Glutamatergic neuron (in vitro differentiated cells): Measurements from ENCODE around the gene TNNT3. TPM values are rescaled to one million over a fixed set of nuclear protein-coding genes. Genes with fewer than 3 reads are reported as not detected.

Experiments
- DNase-seq: peaks from one replicate; pipeline ENCODE4 v3.0.0; 2022
- H3K27ac Mint-ChIP-seq: one replicate; pipeline ENCODE4 v1.8.0; 2020; ENCODE audit warnings: mild to moderate bottlenecking, mixed read lengths, inconsistent platforms; ENCODE audit not compliant: unreplicated experiment
- H3K27me3 Mint-ChIP-seq: one replicate; pipeline ENCODE4 v1.8.0; 2020; ENCODE audit warnings: mild to moderate bottlenecking, moderate library complexity, mixed read lengths, inconsistent platforms; ENCODE audit not compliant: unreplicated experiment
- H3K36me3 Mint-ChIP-seq: one replicate; pipeline ENCODE4 v1.8.0; 2020; ENCODE audit warnings: mild to moderate bottlenecking, mixed read lengths, inconsistent platforms; ENCODE audit not compliant: unreplicated experiment
- H3K4me1 Mint-ChIP-seq: one replicate; pipeline ENCODE4 v1.8.0; 2020; ENCODE audit warnings: mild to moderate bottlenecking, low read depth, mixed read lengths, inconsistent platforms; ENCODE audit not compliant: unreplicated experiment
- H3K4me3 Mint-ChIP-seq: one replicate; pipeline ENCODE4 v1.8.0; 2020; ENCODE audit warnings: mild to moderate bottlenecking, mixed read lengths, inconsistent platforms; ENCODE audit not compliant: unreplicated experiment
- H3K9me3 Mint-ChIP-seq: one replicate; pipeline ENCODE4 v1.8.0; 2020; ENCODE audit warnings: mild to moderate bottlenecking, moderate library complexity, mixed read lengths, inconsistent platforms; ENCODE audit not compliant: unreplicated experiment
- total RNA-seq: library from RNA; stranded (reverse); fragmentation: NEBNext Ultra II Directional; extraction: Animal tissue kit (Norgen Biotek cat#: 25700); gene quantifications from one replicate; pipeline ENCODE4 v1.2.1, GENCODE V29; 2021; ENCODE audit not compliant: unreplicated experiment
- TF ChIP-seq, protein P1 (sequence below): fragments of 200-600 bp; sonication (generic); IDR thresholded peaks from one replicate; pipeline ENCODE4 v1.5.0; 2021; ENCODE audit not compliant: partially characterized antibody, unreplicated experiment

TNNT3 gene
- total RNA-seq, 1 donor from 2014 or later, result not detected

DNA sequence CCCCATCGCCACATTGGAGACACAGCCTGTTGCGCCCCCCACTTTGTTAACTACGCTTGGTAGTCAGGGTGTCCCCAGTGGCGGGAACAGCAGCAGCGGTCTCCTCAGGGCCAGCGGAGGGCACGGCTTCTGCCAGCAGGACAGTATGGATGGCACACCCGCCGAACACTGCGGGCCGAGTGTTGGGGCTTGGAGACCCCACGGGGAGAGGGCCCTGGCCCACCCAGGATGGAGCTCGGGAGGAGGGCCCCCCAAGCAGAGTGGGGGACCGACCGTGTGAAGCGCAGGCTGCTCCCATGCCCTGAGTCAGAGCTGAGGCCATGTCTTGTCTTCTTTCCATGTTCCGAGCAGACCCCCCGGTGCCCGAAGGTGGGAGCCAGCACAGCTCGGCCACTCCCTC, 45.5 kb downstream of the TNNT3 start:
- H3K36me3 Mint-ChIP-seq, result no peaks in the 10 kb centered on the region

DNA sequence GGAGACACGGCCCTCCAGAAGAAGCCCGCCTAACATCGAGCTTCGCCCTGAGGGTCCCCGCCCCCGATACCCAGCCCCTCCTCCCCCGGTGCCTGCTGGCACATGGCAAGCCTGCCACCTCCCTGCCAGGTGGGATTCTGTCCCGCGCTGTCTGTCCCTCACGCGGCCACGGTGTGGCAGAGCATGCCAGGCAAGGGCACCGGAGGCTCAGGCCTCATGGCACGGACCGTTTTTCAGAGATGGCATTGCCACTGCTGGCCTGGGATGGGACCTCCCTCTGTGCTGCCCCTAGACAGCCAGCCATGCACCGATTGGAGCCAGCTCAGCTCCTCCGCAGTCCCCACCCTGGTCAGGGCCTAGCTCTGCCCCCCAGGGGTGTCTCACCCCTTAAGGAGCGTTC, 47.0 kb downstream of the TNNT3 start:
- TF ChIP-seq, protein P1, sequence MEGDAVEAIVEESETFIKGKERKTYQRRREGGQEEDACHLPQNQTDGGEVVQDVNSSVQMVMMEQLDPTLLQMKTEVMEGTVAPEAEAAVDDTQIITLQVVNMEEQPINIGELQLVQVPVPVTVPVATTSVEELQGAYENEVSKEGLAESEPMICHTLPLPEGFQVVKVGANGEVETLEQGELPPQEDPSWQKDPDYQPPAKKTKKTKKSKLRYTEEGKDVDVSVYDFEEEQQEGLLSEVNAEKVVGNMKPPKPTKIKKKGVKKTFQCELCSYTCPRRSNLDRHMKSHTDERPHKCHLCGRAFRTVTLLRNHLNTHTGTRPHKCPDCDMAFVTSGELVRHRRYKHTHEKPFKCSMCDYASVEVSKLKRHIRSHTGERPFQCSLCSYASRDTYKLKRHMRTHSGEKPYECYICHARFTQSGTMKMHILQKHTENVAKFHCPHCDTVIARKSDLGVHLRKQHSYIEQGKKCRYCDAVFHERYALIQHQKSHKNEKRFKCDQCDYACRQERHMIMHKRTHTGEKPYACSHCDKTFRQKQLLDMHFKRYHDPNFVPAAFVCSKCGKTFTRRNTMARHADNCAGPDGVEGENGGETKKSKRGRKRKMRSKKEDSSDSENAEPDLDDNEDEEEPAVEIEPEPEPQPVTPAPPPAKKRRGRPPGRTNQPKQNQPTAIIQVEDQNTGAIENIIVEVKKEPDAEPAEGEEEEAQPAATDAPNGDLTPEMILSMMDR, result no peak
- no peak overlapping the region for H3K4me3 Mint-ChIP-seq
- H3K9me3 Mint-ChIP-seq, result no peaks in the 10 kb centered on the region
- DNase-seq, result no peak
- no peaks in the 10 kb centered on the region for H3K27me3 Mint-ChIP-seq
- H3K36me3 Mint-ChIP-seq, result no peaks in the 10 kb centered on the region
- H3K4me1 Mint-ChIP-seq, result no peaks in the 10 kb centered on the region
- no peak overlapping the region for H3K27ac Mint-ChIP-seq

More for the DNA sequence above, 45.5 kb downstream of the TNNT3 start:
- no peak overlapping the region for H3K4me3 Mint-ChIP-seq
- no peaks in the 10 kb centered on the region for H3K9me3 Mint-ChIP-seq
- no peak overlapping the region for H3K27ac Mint-ChIP-seq
- no peaks in the 10 kb centered on the region for H3K4me1 Mint-ChIP-seq
- DNase-seq, result no peak
- H3K27me3 Mint-ChIP-seq, result no peaks in the 10 kb centered on the region
- TF ChIP-seq, protein P1, result no peak

DNA sequence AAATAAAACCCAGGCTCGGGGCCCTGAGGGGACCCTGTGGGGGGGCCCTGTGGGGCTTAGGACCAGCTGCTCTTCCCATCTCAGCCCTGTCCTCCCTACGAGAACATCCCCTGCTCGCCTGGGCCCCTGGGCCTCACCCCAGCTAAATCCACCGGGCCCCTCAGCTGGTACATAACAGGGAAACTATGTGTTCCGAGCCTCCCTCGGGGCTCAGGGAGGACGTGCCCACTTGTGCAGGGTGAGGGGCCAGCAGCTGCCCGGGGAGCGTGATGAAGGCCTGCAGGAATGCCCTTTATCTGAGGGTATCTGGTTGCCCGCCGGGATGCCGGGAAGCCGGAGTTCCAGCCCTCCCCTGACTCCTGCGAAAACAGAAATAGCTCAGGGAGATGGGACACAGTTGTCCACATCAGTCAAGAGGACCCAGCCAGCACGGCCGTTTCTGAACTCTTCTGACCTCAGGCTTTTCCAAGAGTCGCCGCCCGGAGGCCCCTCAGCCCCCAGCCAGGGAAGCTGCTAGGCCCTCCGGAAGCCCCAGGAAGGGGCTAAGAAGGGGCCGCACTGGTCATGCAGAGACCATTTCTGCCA, 48.2 kb downstream of the TNNT3 start:
- no peaks in the 10 kb centered on the region for H3K27me3 Mint-ChIP-seq
- H3K9me3 Mint-ChIP-seq, result no peaks in the 10 kb centered on the region
- DNase-seq, result no peak
- H3K27ac Mint-ChIP-seq, result no peak overlapping the region
- H3K4me3 Mint-ChIP-seq, result no peak overlapping the region
- TF ChIP-seq, protein P1, result no peak
- H3K36me3 Mint-ChIP-seq, result no peaks in the 10 kb centered on the region
- no peaks in the 10 kb centered on the region for H3K4me1 Mint-ChIP-seq

DNA sequence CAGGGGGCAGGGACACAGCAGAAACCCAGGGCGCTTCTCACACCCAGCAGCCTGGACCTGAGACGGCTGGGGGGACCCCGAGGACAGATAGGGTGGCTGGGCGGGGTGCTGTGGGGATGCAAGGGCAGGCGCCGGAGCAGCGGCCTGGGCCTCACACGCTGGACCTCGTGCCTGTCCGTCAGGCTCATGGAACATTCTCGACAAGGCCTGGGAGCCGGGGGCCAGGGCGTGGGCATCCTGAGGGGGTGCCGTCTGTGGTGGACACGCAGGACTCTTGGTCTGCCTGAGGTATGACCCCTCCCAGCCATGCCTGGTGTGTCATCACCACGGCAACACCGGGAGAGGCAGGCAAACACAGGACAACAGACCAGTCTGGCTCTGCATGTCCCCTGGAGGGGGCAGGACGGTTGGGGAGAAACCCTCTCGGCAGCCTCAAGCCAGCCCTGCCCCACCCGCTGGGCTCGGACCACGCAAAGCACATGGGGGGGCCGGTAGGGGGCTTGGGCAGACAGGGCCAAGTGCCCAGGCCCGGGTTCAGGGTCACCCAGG, 49.0 kb downstream of the TNNT3 start:
- TF ChIP-seq, protein P1, result no peak
- H3K36me3 Mint-ChIP-seq, result no peaks in the 10 kb centered on the region
- H3K27me3 Mint-ChIP-seq, result no peaks in the 10 kb centered on the region
- H3K9me3 Mint-ChIP-seq, result no peaks in the 10 kb centered on the region
- DNase-seq, result no peak
- no peak overlapping the region for H3K4me3 Mint-ChIP-seq
- no peaks in the 10 kb centered on the region for H3K4me1 Mint-ChIP-seq
- H3K27ac Mint-ChIP-seq, result no peak overlapping the region

DNA sequence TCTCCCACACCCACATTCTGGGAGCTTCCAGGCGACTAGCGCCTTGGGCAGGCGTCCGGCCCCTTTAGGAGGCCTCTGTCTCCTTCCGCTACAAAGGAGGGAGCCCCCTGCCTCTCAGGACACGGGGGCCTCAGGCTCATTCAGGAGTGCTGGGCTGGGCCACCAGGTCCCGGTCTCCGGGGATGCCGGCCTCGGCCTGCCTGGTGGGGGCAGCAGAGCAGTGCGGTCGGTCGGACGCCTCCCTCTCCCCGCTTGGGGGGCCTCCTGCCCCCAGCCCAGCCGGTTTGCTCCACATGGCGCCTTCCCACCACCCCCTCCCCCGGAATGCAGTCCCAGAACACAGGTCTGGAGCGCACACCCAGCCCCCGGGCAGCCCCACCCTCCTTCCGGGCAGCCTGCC, 49.5 kb downstream of the TNNT3 start:
- H3K27me3 Mint-ChIP-seq, result no peaks in the 10 kb centered on the region
- no peaks in the 10 kb centered on the region for H3K36me3 Mint-ChIP-seq
- no peaks in the 10 kb centered on the region for H3K9me3 Mint-ChIP-seq
- TF ChIP-seq, protein P1, result no peak
- DNase-seq, result no peak
- H3K4me1 Mint-ChIP-seq, result no peaks in the 10 kb centered on the region
- no peak overlapping the region for H3K4me3 Mint-ChIP-seq
- no peak overlapping the region for H3K27ac Mint-ChIP-seq
